Putamen (tissue), 1 donor: ENCODE results near the gene UBA7.

Experiments
- DNase-seq: peaks from one replicate; pipeline ENCODE4 v3.0.0-alpha.2; 2016; ENCODE audit warnings: low spot score

Gene UBA7

DNA sequence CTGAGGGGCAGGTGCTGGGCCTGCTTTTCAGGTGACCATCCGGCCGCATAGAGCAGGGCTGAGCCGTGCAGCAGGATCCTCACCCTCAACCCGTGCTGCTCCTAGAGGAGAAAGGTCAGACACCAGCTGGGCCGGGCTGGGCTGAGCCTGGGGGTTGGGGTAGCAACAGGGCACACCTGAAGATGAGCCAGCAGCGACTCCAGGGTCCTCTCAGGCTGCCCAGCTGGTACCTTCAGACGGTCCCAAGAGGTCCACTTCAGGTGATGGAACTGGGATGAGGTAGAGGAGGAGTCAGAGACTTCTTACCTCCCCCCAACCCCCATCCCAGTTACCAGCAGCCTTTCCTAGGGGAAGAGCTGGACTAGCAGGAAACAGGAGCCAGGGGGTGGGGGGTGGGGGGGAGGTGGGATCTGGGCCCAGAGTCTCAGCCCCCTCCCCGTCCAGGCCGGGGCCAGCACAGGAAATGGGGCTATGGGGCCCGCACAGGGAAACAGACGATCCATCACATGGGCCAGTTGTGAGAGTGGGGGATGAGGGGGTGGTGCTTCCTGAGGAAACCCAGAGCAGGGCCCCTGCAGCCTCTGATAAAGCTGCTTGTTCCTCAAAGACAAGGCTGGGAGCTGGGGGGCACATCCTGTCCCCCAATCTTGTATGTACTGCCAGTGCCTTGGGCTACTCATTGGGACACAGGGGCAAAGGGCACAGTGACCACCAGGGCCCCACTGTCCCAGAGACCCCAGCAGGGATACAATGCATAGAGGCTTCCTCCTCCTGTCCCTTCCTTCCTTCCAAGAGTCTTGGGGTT is 7.7 kb downstream of the UBA7 start:
- DNase-seq = no peak

DNA sequence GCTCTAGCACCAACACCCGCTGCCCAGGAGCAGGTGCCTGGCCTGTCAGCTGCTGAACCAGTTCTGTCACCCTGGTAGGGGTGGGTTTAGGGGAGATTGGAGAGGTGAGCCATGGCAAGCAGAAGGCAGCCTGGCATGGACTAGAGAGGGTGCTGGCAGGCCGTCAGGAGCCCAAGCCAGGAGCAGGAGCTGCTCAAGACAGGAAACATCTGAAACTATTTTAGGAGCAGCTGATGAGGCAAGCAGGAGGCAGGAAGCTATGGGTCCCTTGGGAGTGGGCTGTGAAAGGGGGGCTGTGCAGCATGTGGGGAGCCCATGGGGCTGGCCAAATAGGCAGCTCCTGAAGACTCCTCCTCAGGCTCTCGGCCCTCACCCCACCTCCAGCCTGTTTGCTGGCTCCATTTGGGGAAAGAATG is 8.4 kb downstream of the UBA7 start:
- no peak for DNase-seq

DNA sequence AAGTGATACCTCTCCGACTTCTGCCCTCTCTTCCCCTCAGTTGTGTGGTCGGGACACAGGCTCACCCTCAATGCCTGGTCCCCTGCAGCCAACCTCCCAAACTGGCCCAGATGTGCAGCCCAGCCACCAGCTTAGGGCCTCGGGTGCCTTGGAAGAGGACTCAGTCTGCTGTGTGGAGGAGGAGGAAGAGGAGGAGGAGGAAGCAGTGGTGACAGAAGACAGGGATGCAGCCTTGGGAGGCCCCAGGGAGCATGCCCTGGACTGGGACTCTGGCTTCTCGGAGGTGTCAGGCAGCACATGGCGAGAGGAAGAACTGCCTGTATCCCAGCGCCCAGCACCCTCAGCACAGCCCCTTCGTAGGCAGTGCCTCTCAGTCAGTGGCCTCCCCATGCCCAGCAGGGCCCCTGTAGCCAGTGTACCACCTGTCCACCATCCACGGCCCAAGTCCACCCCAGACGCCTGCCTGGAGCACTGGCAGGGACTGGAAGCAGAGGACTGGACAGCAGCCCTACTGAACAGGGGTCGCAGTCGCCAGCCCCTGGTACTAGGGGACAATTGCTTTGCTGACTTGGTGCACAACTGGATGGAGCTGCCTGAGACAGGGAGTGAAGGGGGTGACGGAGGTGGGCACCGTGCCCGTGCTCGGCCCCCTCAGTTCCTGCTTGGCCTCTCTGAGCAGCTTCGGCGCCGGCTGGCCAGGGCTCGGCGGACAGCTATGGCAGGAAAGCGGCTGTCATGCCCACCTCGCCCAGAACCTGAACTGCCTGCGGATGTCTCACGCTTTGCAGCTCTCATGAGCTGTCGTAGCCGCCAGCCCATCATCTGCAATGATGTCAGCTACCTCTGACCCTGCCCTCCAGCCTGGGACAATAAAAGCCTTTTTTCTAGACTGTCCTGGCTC is 9.4 kb downstream of the UBA7 start:
- DNase-seq = no peak

DNA sequence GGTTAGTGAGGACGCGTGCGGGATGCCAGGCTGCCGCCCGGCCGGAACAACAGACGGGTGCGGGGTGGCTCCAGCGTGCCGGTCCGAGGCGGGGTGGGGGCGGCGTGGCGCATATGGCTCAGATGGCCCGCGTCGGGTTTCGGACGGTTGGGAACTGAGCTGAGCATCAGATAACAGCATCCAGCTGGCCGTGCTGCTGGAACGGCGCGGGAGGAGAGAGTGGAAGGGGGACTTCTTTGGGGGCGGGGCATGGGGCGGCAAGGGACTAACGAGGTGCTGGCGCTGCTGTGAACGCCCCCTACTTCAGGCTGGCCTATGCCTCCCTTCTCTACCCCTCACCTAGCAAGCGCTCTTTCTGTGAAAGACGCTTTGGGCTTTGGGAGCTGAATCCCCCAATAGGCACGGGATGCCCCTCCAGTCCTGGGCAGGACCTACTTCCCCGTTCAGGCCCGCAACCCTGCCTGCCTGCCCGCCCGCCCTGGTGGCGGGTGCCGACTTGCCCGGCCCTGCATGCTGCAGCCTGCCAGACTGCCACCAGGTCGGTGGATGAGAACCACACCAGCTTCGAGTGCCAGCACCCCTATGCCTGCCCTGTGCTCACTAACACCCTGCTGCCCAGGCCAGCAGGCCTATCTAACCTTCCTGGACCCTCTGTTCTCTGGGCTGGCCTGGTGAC is 10.2 kb downstream of the UBA7 start:
- DNase-seq = no peak

DNA sequence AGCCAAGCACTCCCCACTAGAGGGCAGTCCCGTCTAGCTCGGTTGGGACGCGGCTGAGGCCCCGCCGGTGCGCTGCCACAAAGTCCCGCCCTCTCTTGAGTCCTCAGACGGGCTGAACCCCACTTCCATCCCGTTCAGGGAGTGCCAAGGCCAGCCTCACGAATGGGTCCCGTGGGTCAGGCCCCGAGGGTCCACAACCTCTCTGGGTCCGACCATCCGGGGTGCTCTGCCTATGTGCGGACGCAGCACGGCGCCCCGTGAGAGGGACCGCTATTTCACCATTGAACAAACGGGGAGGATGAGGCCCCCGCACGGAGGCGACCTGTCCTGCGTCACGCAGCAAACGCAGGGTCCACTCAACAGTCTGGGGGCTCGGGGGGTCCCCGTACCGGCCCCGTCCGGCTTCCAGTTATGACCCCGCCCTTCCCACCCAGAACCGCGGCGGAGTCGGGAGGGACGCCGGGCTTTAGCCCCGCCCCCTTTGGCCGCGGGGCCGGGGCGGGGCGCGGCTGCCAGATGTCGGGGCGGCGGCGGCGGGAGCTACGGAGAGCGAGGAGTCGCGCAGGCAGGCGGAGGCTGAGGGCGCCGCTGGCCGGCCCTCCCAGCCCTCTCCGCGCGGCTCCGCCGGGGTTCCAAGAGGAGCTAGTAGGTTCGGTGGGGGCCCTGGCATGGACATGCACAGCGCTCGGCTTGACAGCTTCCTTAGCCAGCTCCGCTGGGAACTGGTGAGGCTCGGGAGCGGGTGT is 10.9 kb downstream of the UBA7 start, which contains the start of gene INKA1:
Gene INKA1, plus strand, starts transcription at position 543 of the 746 bp plus-strand sequence. Its CDS starts 132 bp downstream, at position 675.
- DNase-seq = peak; percentile 78

DNA sequence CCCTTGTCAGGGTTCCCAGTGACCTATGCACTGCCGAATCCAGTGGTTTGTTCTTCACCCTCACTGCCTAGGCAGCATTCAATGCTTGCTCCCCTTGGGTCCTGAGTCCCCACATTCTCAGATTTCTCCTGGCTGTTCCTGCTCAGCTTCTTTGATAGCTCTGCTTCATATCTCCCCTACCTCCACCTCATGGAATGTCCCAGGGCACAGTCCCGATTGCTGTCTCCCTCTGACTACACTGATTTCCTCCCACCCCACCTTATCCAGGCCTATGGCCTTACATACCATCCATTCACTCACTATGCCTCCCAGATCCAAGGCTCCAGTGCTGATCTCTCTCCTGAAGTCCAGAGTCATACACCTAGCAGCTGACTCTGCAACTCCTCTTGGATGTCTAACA is 12.6 kb downstream of the UBA7 start:
- no peak for DNase-seq

DNA sequence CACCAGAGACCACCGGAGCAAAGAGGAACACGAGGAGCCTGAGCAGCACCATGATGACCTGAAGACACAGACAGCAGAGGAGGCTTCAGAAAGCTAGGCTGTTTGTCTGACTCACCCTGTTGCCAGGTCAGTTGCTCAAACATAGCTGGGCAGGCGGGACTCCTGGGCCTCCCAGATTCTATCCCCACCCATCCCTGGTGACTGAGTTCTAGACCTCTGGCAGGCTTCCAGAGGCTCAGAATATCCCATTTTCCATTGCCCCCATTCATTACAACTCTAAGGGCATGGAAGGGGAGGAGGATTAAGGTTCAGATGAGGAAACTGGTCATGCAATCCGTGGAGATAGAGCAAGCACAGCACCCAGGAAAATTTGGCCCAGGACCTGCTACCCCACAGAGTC is 14.0 kb downstream of the UBA7 start, which contains the start of gene CDHR4:
Gene CDHR4, minus strand, starts transcription at position 113 of the 400 bp plus-strand sequence. Its CDS starts 61 bp downstream, at position 52.
- no peak for DNase-seq

DNA sequence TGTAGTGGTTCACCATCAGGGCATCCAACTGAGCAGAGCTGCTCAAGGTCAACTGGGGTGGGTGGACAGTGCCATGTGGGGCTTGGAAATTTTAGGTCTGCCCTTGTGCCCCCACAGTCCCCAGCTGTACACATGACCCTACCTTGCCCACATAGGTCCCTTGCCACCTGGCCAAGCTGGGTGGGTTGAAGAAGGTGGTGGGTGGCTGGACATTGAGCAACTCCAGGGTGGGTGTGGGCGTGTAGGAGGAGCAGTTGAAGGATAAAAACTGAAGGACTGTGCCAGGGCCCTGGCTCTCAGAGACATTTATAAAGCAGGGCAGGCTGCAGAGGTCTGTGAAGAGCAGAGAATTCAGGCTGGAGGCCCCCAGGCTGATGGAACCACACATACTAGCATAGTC is 14.6 kb downstream of the UBA7 start:
- DNase-seq = no peak

DNA sequence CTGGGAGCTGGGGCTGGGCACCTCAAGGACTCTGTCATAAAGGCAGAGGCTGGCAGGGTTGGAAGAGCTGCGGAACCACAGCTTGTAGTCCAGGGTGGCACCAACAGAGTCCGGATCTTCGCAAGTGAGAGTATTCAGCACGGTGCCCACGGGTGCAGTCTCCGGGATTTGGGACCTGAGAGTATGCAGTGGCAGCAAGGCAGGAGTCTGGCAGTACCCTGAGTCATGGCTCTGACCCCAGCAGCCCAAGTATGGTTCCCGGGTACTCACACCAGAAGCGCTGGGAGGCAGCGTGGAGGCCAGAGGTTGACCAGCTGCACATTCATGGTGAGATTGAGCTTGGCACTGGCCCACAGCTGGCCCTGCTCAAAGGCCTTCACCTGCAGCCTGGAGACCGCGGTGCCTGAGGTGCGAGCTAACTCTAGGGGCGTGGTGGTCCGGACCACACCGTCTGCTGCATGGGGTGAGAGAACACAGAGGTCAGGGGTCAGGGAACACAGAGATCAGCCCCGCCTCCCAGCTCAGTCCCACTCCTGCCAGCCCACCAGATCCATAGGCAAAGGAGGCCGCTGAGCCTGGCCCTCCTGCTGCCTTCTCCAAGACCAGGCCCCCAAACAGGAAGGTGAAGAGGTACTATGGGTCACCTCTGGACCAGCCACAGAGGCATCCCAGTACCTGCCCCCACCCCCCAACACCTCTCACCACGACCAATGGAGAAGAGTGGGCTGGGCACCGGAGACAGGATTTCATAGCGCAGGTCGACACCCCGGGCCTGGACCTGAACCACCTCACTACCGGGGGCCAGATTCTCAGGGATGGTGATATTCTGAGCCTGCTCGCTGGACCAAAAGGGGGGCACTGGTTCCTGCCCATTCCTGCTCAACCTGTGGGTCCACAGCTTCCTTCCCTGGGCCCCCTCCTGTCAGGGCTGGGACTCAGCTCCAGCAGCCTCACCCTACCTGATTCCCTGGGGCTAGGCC is 18.5 kb downstream of the UBA7 start:
- DNase-seq = no peak

DNA sequence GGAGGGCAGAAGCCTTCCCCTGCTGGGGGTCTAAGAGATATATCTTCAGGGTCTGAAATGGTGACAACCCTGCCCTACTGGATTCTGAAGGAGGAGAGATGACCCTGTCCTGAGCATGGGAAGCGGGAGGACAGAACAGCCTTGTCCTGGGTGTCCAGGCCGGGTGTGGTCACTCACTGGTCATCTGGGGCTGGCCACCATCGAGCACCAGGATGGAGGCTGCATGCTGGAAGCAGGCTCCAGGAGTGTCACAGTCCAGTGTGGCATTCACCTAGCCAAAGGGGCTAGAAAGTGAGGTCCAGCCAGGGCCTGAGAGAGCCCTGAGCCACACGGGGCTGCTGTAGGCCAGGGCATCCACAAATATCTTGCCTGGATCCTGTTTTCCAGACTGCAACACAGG is 19.3 kb downstream of the UBA7 start:
- DNase-seq = no peak

DNA sequence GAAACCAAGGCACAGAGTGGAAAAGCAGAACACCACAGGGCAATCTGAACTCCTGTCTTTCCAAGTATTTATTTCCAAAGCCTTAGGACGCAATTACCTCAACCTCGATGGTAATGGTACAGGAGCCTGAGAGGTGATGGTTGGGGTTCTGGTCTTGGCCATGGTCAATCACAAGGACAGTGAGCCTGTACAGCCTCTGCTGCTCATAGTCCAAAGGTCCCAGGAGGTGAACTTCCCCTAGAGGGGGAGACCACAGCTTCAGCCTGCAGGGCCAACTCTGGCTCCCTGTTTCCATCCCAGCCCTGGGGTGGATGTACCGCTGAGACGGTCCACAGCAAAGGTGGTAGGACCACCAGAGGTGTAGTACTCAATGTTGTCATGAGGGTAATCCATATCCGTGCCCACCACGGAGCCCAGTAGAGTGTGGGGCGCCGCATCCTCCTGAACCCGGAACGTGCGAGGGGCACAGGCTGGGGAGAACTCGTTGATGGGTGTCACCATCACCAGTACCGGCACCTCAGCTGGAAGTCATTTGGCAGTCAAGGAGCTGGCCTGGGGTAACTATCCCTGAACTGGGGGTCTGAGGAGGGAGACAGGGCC is 20.2 kb downstream of the UBA7 start:
- no peak for DNase-seq

DNA sequence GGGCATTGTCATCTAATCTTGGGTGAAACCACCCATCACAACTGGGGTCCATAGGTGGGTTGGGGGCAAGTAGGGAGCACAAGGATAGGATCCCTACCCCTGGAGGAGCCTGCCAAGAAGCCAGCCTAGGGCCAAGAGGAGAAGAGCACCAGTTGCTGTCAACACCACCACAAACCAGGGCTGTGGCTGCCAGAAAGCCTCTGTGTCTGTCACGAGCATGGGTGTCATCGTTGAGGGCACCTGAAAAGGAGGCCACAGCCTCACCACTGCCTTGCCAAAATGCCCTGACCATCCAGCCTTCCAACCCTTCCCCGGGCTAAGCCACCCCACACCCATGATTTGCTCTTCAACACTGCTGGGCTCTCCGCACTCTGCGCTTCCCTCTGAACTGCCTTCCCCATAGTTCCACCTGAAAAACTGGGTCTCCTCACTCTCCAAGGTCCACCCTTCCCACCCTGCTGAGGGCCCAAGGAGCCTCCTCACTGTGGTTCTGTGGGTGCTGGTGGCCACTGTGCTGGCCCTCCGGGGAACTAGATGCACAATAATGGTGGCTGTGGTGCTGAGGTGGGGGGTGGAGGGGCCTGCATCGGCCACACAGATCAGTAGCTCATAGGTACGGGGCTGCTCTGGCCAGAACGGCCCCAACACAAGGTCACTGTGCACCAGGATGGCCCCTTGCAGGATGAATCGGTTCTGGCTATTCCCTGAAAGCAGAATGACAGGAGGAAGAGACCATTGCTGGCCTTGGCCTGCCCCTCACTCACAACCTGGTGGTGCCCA is 21.2 kb downstream of the UBA7 start:
- no peak for DNase-seq

DNA sequence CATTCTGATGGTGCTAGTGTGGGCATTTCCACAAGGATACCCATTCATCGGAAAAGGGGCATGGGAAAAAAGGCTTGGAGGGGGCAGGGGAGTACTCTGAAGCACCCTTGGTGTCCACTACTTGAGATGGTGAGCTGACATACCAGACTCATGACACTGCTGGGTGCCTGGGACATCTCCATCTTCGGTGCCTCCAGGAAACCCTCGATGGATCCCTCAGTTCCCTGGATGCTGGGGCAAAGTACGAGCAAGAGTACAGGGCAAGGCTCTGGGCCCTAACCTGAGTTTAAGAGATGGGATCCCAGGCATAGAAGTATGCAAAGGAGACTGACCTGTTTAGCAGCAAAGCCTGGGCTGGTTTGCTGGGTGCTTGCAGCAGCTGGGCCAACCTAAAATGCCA is 22.2 kb downstream of the UBA7 start:
- DNase-seq = no peak

DNA sequence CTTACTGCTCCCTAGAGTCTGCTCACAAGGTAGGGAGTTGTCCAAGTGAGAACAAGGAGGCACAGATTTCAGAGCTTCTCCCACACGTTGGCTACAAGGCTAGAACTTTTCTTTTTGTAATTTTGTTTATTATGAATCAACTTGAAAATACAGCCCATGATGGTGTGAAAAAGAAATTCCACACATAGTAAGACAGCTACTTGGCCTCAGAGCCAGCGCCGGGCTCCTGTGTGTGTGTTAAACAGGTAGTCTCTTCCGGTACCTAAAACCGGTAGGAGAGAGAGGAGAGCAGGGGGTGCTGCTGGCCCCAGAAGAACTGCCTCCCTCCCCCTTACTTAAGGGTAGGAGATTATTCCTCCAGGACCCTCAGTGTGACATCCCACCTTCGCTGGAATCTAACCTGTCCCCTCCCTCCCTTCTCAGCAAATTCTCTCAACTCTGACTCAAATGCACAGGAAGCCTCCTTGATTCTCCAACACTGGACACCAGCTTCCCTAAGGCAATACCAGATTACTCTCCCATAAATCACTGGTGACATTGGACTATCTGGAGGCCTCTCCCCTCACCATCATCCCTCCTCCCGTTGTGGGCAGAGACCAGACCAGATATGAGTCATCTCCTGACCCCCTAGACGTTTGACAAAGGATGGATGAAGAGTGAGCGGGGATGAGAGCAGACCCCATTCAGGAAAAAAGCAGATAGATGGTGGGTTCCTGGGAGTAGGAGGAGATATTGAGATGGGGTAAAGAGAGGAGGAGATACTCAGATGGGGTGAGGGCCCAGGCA is 22.9 kb downstream of the UBA7 start:
- no peak for DNase-seq

DNA sequence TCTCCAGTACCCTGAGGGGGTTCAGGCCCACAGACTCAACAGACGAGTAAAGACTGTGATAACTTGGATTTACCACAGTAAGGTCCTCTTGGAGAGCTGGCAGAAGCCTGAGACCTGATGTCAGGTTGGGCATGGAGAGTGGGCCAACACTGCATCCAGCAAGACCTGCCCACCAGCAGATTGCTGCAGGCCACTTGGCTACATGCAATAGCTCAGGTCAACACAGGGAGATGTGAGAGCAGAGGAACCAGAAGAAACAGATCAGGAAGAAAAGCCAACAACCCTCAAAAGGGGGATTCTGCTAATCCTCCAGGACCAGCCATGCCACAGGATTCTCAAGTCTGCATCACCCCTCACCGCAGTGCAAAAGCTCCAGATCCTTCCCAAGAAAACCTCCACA is 25.7 kb downstream of the UBA7 start:
- no peak for DNase-seq

DNA sequence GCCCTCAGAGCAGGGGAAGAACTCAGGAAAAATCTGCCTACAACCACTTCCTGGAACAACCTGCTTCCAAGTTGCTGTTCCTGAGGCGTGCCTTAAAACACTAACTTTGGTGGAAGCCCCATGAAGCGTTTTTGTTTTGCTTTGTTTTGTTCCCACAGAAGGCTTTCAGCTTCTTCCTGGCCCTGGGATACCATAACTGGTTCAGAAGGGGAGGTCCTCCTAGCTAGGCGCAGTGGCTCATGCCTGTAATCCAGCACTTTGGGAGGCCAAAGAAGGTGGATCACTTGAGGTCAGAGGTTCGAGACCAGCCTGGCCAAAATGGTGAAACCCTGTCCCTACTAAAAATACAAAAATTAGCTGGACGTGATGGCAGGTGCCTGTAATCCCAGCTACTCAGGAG is 26.2 kb downstream of the UBA7 start:
- no peak for DNase-seq

DNA sequence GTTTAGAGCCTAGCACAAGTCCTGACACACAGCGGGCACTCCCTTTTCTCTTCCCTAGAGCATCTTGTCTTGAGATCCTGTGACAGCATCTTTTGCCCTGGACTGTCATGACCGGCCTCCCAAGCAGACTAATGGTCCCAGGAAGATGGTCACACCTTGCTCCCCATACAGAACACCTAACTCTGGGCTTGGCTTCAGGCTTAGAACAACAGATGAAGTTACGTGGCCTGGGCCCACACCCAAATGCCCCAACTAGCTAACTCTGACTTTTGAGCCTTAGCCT is 26.6 kb downstream of the UBA7 start:
- DNase-seq = no peak

DNA sequence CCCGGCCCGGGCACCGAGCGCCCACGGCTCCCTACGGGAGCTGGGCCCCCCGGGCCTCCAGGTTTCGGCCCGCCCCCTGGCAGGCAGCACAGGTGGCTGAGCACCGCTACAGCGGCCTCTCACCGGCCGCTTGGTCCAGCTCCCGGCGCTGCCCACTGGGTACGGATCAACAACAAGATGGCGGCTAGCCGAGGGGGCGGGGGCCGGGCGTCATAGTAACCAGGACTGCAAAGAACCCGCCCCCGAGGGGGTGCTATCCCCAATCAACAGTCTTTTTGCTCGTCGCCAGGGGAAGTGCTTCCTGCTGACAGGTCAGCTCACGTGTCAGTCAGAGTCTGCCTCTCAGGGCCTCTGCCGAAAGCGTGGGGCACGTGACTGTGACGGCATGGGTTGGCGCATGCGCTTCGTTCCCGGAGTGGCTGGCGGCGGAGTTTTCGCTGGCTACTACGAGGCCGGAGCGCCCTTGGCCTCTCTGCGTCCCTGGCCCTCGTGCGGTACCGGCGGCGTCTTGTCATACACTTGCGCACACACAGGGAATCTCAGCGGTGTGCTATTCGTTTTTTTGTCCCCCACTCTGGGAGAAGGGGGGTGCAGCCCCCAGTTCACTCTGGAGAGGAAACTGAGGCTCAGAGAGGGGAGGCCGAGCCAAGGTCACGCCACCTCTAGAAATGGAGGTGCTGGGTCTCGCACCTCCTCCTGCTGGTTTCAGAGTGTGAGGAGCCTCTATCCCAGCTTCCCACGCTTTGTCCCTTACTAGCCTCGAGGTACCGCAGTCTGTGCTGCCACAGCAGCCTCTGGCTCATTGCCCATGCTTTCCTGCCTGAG is 27.2 kb downstream of the UBA7 start, which contains the start of gene IP6K1:
Gene IP6K1, minus strand, starts transcription at position 186 of the 825 bp plus-strand sequence. CDS start 38,502 bp downstream, outside the sequence.
- peak; percentile 100 for DNase-seq
